ENCODE data around the gene ADARB2.
"Not testable (repeated sequence)": the region's sequence is repeated elsewhere in the genome, so short reads cannot be mapped to it uniquely, and the experiment has no call there.

Gene ADARB2

GRCh38 chr10:1366322-1366691 is 371.0 kb downstream of the ADARB2 start:
- DNase-seq (ENCODE audit: insufficient read length, low spot score) (no peak), FAIRE-seq (no peak)

GRCh38 chr10:1365540-1366321 is 371.6 kb downstream of the ADARB2 start:
- no peak for DNase-seq (ENCODE audit: insufficient read length, low spot score)
- no peak for FAIRE-seq

GRCh38 chr10:1364151-1364910 is 373.0 kb downstream of the ADARB2 start:
- no peak for DNase-seq (ENCODE audit: insufficient read length, low spot score)

GRCh38 chr10:1363446-1364121 is 373.7 kb downstream of the ADARB2 start:
- FAIRE-seq (no peak), DNase-seq (ENCODE audit: insufficient read length, low spot score) (no peak)

More at GRCh38 chr10:1364151-1364910, 373.0 kb downstream of the ADARB2 start:
- FAIRE-seq, result no peak

- FAIRE-seq (no peak), DNase-seq (ENCODE audit: insufficient read length, low spot score) (no peak)
Measured at GRCh38 chr10:1362589-1363445, 374.5 kb downstream of the ADARB2 start.

GRCh38 chr10:1361411-1362105 is 375.8 kb downstream of the ADARB2 start:
- FAIRE-seq, result no peak

GRCh38 chr10:1360558-1361164 is 376.7 kb downstream of the ADARB2 start:
- FAIRE-seq (no peak), DNase-seq (ENCODE audit: insufficient read length, low spot score) (no peak)

More at GRCh38 chr10:1361411-1362105, 375.8 kb downstream of the ADARB2 start:
- no peak for DNase-seq (ENCODE audit: insufficient read length, low spot score)

GRCh38 chr10:1360011-1360557 is 377.2 kb downstream of the ADARB2 start:
- DNase-seq (ENCODE audit: insufficient read length, low spot score) (no peak), FAIRE-seq (no peak)

GRCh38 chr10:1359626-1359955 is 377.7 kb downstream of the ADARB2 start:
- no peak for DNase-seq (ENCODE audit: insufficient read length, low spot score)
- FAIRE-seq, result no peak

- DNase-seq (ENCODE audit: insufficient read length, low spot score), result no peak
- FAIRE-seq, result no peak
Measured at GRCh38 chr10:1358860-1359625, 378.3 kb downstream of the ADARB2 start.

- DNase-seq (ENCODE audit: insufficient read length, low spot score), result no peak
- no peak for FAIRE-seq
Measured at GRCh38 chr10:1358147-1358546, 379.2 kb downstream of the ADARB2 start.

GRCh38 chr10:1356349-1356748 is 381.0 kb downstream of the ADARB2 start:
- DNase-seq (ENCODE audit: insufficient read length, low spot score) (no peak), FAIRE-seq (no peak)

GRCh38 chr10:1354809-1355710 is 382.3 kb downstream of the ADARB2 start:
- FAIRE-seq, result no peak
- no peak for DNase-seq (ENCODE audit: insufficient read length, low spot score)

- FAIRE-seq; DNase-seq (ENCODE audit: insufficient read length, low spot score): not testable (repeated sequence)
Measured at GRCh38 chr10:1352296-1352695, 385.0 kb downstream of the ADARB2 start.

GRCh38 chr10:1348773-1349050 is 388.6 kb downstream of the ADARB2 start:
- DNase-seq (ENCODE audit: insufficient read length, low spot score) (no peak), FAIRE-seq (no peak)

GRCh38 chr10:1347962-1348772 is 389.2 kb downstream of the ADARB2 start:
- no peak for FAIRE-seq

GRCh38 chr10:1347525-1347924 is 389.8 kb downstream of the ADARB2 start:
- DNase-seq (ENCODE audit: insufficient read length, low spot score) (no peak), FAIRE-seq (no peak)

More at GRCh38 chr10:1347962-1348772, 389.2 kb downstream of the ADARB2 start:
- DNase-seq (ENCODE audit: insufficient read length, low spot score), result no peak
